SK-N-SH treated with all-trans-retinoic acid at 6 μM for 48 hours (cell line): ENCODE data around the gene SPRED3.

Experiments
- TCF4 ChIP-seq: fragments of 250-450 bp; sonication (Bioruptor Pico); IDR thresholded peaks from 2 replicates; pipeline ENCODE4 v1.8.0; 2021; ENCODE audit warnings: mild to moderate bottlenecking, moderate library complexity, borderline replicate concordance
- ZFP3 ChIP-seq: fragments of 250-450 bp; sonication (Bioruptor Pico); IDR thresholded peaks from 2 replicates; pipeline ENCODE4 v1.5.0; 2020; ENCODE audit warnings: mild to moderate bottlenecking, moderate library complexity
- TF ChIP-seq, protein P1 (sequence below): fragments of 250-450 bp; sonication (Bioruptor Pico); IDR thresholded peaks from 2 replicates; pipeline ENCODE4 v1.5.1; 2020; ENCODE audit warnings: low read depth, mild to moderate bottlenecking, moderate library complexity

DNA sequence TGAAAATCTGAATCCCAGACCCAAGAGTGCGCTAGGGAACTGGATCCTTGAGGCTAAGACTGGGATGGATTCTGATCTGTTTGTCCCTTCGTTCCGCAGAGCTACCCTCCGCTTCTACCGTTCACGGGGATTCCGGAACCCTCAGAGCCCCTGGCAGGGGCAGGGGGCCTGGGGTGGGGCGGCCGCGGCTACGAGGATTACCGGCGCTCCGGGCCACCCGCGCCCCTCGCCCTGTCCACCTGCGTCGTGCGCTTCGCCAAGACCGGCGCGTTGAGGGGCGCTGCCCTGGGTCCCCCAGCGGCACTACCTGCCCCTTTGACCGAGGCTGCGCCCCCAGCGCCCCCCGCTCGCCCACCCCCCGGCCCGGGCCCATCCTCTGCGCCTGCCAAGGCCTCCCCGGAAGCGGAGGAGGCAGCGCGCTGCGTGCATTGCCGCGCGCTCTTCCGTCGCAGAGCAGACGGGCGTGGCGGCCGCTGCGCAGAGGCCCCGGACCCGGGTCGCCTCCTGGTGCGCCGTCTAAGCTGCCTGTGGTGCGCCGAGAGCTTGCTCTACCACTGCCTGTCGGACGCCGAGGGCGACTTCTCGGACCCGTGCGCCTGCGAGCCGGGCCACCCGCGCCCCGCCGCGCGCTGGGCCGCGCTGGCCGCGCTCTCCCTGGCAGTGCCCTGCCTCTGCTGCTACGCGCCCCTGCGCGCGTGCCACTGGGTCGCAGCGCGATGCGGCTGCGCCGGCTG lies 7.1 kb downstream of the SPRED3 start:
- TF ChIP-seq TCF4 (no peak), ZFP3 (CRISPR knock-in tag) (no peak)
- TF ChIP-seq, protein P1, sequence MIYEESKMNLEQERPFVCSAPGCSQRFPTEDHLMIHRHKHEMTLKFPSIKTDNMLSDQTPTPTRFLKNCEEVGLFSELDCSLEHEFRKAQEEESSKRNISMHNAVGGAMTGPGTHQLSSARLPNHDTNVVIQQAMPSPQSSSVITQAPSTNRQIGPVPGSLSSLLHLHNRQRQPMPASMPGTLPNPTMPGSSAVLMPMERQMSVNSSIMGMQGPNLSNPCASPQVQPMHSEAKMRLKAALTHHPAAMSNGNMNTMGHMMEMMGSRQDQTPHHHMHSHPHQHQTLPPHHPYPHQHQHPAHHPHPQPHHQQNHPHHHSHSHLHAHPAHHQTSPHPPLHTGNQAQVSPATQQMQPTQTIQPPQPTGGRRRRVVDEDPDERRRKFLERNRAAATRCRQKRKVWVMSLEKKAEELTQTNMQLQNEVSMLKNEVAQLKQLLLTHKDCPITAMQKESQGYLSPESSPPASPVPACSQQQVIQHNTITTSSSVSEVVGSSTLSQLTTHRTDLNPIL (CRISPR knock-in tag) = no peak
